Measurements from ENCODE around the gene CHD9.
"Not testable (repeated sequence)": the region's sequence is repeated elsewhere in the genome, so short reads cannot be mapped to it uniquely, and the experiment has no call there.

Gene CHD9

GRCh38 chr16:53065461-53066061 lies 10.8 kb downstream of the CHD9 start:
- CTCF ChIA-PET: interaction anchor here (0.6 to 1.3 kb wide), 2 partner anchors 11 to 17 kb away, joined by 3 read pairs; no protein-coding TSS in a partner anchor
- POLR2A ChIA-PET: no interaction called here
- TF ChIP-seq BHLHE40 (IDR thresholded peaks at IDR 0.05; ENCODE audit: borderline replicate concordance): no peak
- TF ChIP-seq ARNT (IDR thresholded peaks at IDR 0.05): no peak
- TF ChIP-seq TARDBP (IDR thresholded peaks at IDR 0.05): no peak
- no peak for TF ChIP-seq CTBP1 (IDR thresholded peaks at IDR 0.05; ENCODE audit: borderline replicate concordance)
- no peak for TF ChIP-seq NFRKB (IDR thresholded peaks at IDR 0.05)
- no peak for TF ChIP-seq PKNOX1 (IDR thresholded peaks at IDR 0.05)
- TF ChIP-seq LEF1 (IDR thresholded peaks at IDR 0.05; ENCODE audit: borderline replicate concordance): no peak
- no peak for TF ChIP-seq L3MBTL2 (conservative IDR thresholded peaks at IDR 0.05)
- TF ChIP-seq ZNF384 (IDR thresholded peaks at IDR 0.05): no peak
- TF ChIP-seq SUZ12 (IDR thresholded peaks at IDR 0.05): no peak
- no peak for TF ChIP-seq FOXA1 (IDR thresholded peaks at IDR 0.05)
- no peak for TF ChIP-seq ELF4 (IDR thresholded peaks at IDR 0.05)
- no peak for DNase-seq (ENCODE audit: extremely low spot score)

GRCh38 chr16:53067675-53068074 lies 12.9 kb downstream of the CHD9 start:
- TF ChIP-seq TARDBP (IDR thresholded peaks at IDR 0.05) (no peak), ELF4 (IDR thresholded peaks at IDR 0.05) (no peak), CTBP1 (IDR thresholded peaks at IDR 0.05; ENCODE audit: borderline replicate concordance) (no peak), PKNOX1 (IDR thresholded peaks at IDR 0.05) (no peak), FOXA1 (IDR thresholded peaks at IDR 0.05) (no peak), LEF1 (IDR thresholded peaks at IDR 0.05; ENCODE audit: borderline replicate concordance) (no peak), SP1 (IDR thresholded peaks at IDR 0.05) (no peak), FOXK2 (IDR thresholded peaks at IDR 0.05) (no peak), ARNT (IDR thresholded peaks at IDR 0.05) (no peak)
- ChIA-PET CTCF (no interaction called here), POLR2A (no interaction called here)
- DNase-seq (ENCODE audit: extremely low spot score): no peak

GRCh38 chr16:53068423-53068833 lies 13.6 kb downstream of the CHD9 start:
- POLR2A ChIA-PET: no interaction called here
- DNase-seq (ENCODE audit: extremely low spot score): no peak
- CTCF ChIA-PET: no interaction called here
- TF ChIP-seq L3MBTL2 (conservative IDR thresholded peaks at IDR 0.05): no peak
- TF ChIP-seq SP1 (IDR thresholded peaks at IDR 0.05): no peak
- TF ChIP-seq HDGF (IDR thresholded peaks at IDR 0.05; ENCODE audit: borderline replicate concordance): no peak
- TF ChIP-seq CTBP1 (IDR thresholded peaks at IDR 0.05; ENCODE audit: borderline replicate concordance): no peak
- TF ChIP-seq BHLHE40 (IDR thresholded peaks at IDR 0.05; ENCODE audit: borderline replicate concordance): no peak
- no peak for TF ChIP-seq ZNF384 (IDR thresholded peaks at IDR 0.05)
- TF ChIP-seq NFRKB (IDR thresholded peaks at IDR 0.05): no peak
- TF ChIP-seq ELF4 (IDR thresholded peaks at IDR 0.05): no peak
- no peak for TF ChIP-seq PKNOX1 (IDR thresholded peaks at IDR 0.05)
- no peak for TF ChIP-seq FOXA1 (IDR thresholded peaks at IDR 0.05)
- TF ChIP-seq TARDBP (IDR thresholded peaks at IDR 0.05): no peak
- TF ChIP-seq LEF1 (IDR thresholded peaks at IDR 0.05; ENCODE audit: borderline replicate concordance): no peak
- TF ChIP-seq FOXM1 (IDR thresholded peaks at IDR 0.05; ENCODE audit: borderline replicate concordance): no peak

DNA sequence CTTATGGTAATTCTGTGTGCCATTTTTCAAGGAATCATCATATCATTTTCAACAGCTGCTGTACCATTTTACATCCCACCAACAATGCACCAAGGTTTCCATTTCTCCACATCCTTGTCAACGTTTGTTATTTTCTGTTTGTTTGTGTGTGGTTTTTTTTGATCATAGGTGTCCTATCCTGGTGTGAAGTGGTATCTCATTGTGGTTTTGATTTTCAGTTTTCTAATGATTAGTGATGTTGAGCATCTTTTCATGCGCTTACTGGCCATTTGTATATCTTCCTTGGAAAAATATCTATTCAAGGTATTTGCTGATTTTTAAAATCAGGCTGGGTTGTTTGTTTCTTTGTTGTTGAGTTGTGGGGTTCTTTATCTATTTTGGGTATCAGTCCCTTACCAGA lies 15.0 kb downstream of the CHD9 start:
- TF ChIP-seq FOXA1 (IDR thresholded peaks at IDR 0.05): no peak
- TF ChIP-seq ELF4 (IDR thresholded peaks at IDR 0.05): no peak
- TF ChIP-seq PKNOX1 (IDR thresholded peaks at IDR 0.05): no peak
- no peak for TF ChIP-seq SP1 (IDR thresholded peaks at IDR 0.05)
- no peak for TF ChIP-seq TARDBP (IDR thresholded peaks at IDR 0.05)
- POLR2A ChIA-PET: no interaction called here
- CTCF ChIA-PET: interaction anchor here (0.6 kb wide), 1 partner anchor 60 kb away, joined by 4 read pairs; no protein-coding TSS in a partner anchor
- DNase-seq (ENCODE audit: extremely low spot score): no peak

- ChIA-PET POLR2A (no interaction called here), CTCF (no interaction called here)
- TF ChIP-seq ELF4 (IDR thresholded peaks at IDR 0.05) (no peak), BHLHE40 (IDR thresholded peaks at IDR 0.05; ENCODE audit: borderline replicate concordance) (no peak), LEF1 (IDR thresholded peaks at IDR 0.05; ENCODE audit: borderline replicate concordance) (no peak), FOXM1 (IDR thresholded peaks at IDR 0.05; ENCODE audit: borderline replicate concordance) (no peak), ZNF384 (IDR thresholded peaks at IDR 0.05) (no peak)
- no peak for DNase-seq (ENCODE audit: extremely low spot score)
Measured at GRCh38 chr16:53071748-53072301, 17.0 kb downstream of the CHD9 start.

DNA sequence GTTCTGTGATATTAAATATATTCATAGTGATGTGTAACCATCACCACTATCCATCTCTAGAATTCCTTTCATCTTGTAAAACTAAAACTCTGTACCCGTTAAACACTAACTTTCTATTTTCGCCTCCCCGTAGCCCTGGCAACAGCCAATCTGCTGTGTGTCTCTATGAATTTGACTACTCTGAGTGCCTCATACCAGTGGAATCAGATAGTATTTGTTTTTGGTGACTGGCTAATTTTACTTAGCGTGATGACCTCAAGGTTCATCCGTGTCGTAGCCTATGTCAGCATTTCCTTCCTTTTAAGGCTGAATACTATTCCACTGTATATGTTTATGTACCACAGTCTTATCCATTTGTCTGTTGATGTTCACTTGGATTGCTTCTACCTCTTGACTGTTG lies 18.2 kb downstream of the CHD9 start:
- POLR2A ChIA-PET: no interaction called here
- TF ChIP-seq PKNOX1 (IDR thresholded peaks at IDR 0.05) (no peak), ELF4 (IDR thresholded peaks at IDR 0.05) (no peak), ZNF384 (IDR thresholded peaks at IDR 0.05) (no peak), ARNT (IDR thresholded peaks at IDR 0.05) (no peak), CTBP1 (IDR thresholded peaks at IDR 0.05; ENCODE audit: borderline replicate concordance) (no peak), SP1 (IDR thresholded peaks at IDR 0.05) (no peak), BHLHE40 (IDR thresholded peaks at IDR 0.05; ENCODE audit: borderline replicate concordance) (no peak), TARDBP (IDR thresholded peaks at IDR 0.05) (no peak), HDGF (IDR thresholded peaks at IDR 0.05; ENCODE audit: borderline replicate concordance) (no peak), LEF1 (IDR thresholded peaks at IDR 0.05; ENCODE audit: borderline replicate concordance) (no peak), FOXM1 (IDR thresholded peaks at IDR 0.05; ENCODE audit: borderline replicate concordance) (no peak), NFRKB (IDR thresholded peaks at IDR 0.05) (no peak), FOXA1 (IDR thresholded peaks at IDR 0.05) (no peak), SUZ12 (IDR thresholded peaks at IDR 0.05) (no peak), L3MBTL2 (conservative IDR thresholded peaks at IDR 0.05) (no peak)
- no peak for DNase-seq (ENCODE audit: extremely low spot score)
- CTCF ChIA-PET: no interaction called here

DNA sequence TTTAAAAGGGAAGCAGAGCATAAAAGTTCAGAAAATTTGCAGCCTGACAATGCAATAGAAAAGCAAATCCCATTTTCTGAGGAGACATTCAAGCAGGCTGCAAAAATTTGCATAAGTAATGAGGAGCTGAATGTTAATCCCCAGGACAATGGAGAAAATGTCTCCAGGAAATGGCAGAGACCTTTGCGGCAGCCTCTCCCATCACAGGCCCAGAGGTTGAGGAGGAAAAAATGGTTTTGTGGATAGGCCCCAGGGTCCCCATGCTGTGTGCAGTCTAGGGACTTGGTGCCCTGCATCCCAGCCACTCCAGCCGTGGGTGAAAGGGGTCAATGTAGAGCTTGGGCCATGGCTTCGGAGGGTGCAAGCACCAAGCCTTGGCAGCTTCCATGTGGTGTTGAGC lies 19.5 kb downstream of the CHD9 start:
- CTCF ChIA-PET; POLR2A ChIA-PET; DNase-seq (ENCODE audit: extremely low spot score): not testable (repeated sequence)

DNA sequence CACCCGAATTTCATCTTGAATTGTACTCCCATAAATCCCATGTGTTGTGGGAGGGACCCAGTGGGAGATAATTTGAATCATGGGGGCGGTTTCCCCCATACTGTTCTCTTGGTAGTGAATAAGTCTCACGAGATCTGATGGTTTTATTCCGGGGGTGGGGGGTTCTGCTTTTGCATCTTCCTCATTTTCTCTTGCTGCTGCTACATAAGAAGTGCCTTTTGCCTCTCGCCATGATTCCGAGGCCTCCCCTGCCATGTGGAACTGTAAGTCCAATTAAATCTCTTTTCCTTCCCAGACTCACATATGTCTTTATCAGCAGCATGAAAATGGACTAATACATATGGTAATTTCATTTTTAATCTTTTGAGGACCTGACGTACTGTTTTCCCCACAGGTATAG lies 20.7 kb downstream of the CHD9 start:
- POLR2A ChIA-PET; DNase-seq (ENCODE audit: extremely low spot score): not testable (repeated sequence)
- CTCF ChIA-PET: interaction anchor here (0.6 kb wide), 1 partner anchor 38 kb away, joined by 4 read pairs; no protein-coding TSS in a partner anchor
